Esophagus (tissue), 2 donors: Measurements from ENCODE around the gene DTNBP1. TPM values are rescaled to one million over a fixed set of nuclear protein-coding genes. Genes with fewer than 3 reads are reported as not detected.

Source experiments
- H3K27ac ChIP-seq, 2 donors: one replicate each; pipeline ENCODE4 v1.5.1; 2013; ENCODE audit warnings: low read depth in 2 of 2, mild to moderate bottlenecking in 2 of 2, inconsistent platforms in 1 of 2, low read length in 1 of 2, moderate library complexity in 1 of 2
- H3K27me3 ChIP-seq, 2 donors: one replicate each; pipeline ENCODE4 v1.6.1; 2013; ENCODE audit warnings: low read length in 2 of 2, control low read depth in 1 of 2, mild to moderate bottlenecking in 1 of 2; ENCODE audit not compliant: insufficient read depth in 2 of 2, control insufficient read depth in 1 of 2
- H3K36me3 ChIP-seq, 2 donors: one replicate each; pipeline ENCODE4 v1.6.1; 2013; ENCODE audit warnings: low read length in 1 of 2; ENCODE audit not compliant: control insufficient read depth in 2 of 2, insufficient read depth in 2 of 2
- H3K4me1 ChIP-seq, 2 donors: one replicate each; pipeline ENCODE4 v1.6.1; 2013; ENCODE audit warnings: low read length in 1 of 2; ENCODE audit not compliant: control insufficient read depth in 2 of 2, insufficient read depth in 2 of 2
- H3K4me3 ChIP-seq, 2 donors: one replicate each; pipeline ENCODE4 v1.5.1; 2013; ENCODE audit warnings: low read length in 2 of 2, mild to moderate bottlenecking in 2 of 2, low read depth in 1 of 2, moderate library complexity in 1 of 2
- H3K9me3 ChIP-seq, 2 donors: one replicate each; pipeline ENCODE4 v1.6.1; 2013; ENCODE audit warnings: mild to moderate bottlenecking in 2 of 2, low read depth in 1 of 2, low read length in 1 of 2, moderate library complexity in 1 of 2; ENCODE audit not compliant: control insufficient read depth in 2 of 2, insufficient read depth in 1 of 2
- WGBS, 2 donors: extraction: QIAGEN DNeasy Blood & Tissue Kit; methylation state at CpG; one replicate each; pipeline ENCODE4 v1.1.7; 2013; 5-methylcytosine and 5-hydroxymethylcytosine counted together
- polyA plus RNA-seq, 2 donors: library from polyadenylated mRNA; stranded (reverse); fragments of 200-250 nt; gene quantifications; one replicate each; pipeline ENCODE4 v1.2.3, GENCODE V29; 2013
- donor health status: healthy with polysubstance abuse.
- donor health status: Bipolar disorder and iron deficiency.

The DTNBP1 gene
- polyA plus RNA-seq, 2 donors = 4.2 to 9.6 TPM

- peaks cover 15 to 59% of the 10 kb centered on the region in 2 donors for H3K36me3 ChIP-seq
- no peak overlapping the region for H3K4me3 ChIP-seq
- no peak overlapping the region for H3K27ac ChIP-seq
- peaks cover 0 to 5% of the 10 kb centered on the region in 2 donors for H3K4me1 ChIP-seq
- no peaks in the 10 kb centered on the region for H3K27me3 ChIP-seq
- H3K9me3 ChIP-seq = no peaks in the 10 kb centered on the region
- 97% methylated on average over 29 of the region's 29 CpGs for WGBS, 2 donors
Measured at GRCh38 chr6:15516923-15517560, 145.8 kb downstream of the DTNBP1 start.

GRCh38 chr6:15516378-15516777 lies 146.4 kb downstream of the DTNBP1 start:
- Histone ChIP-seq H3K36me3 (peaks cover 14 to 63% of the 10 kb centered on the region in 2 donors), H3K4me1 (peaks cover 0 to 5% of the 10 kb centered on the region in 2 donors), H3K9me3 (no peaks in the 10 kb centered on the region), H3K4me3 (no peak overlapping the region), H3K27ac (no peak overlapping the region), H3K27me3 (no peaks in the 10 kb centered on the region)
- WGBS, 2 donors = 97 to 98% methylated on average over 13 of the region's 13 CpGs

GRCh38 chr6:15515660-15516375 lies 147.0 kb downstream of the DTNBP1 start:
- Histone ChIP-seq H3K27ac (no peak overlapping the region), H3K9me3 (no peaks in the 10 kb centered on the region), H3K4me1 (peaks cover 0 to 9% of the 10 kb centered on the region in 2 donors), H3K4me3 (no peak overlapping the region), H3K27me3 (no peaks in the 10 kb centered on the region), H3K36me3 (peaks cover 14 to 69% of the 10 kb centered on the region in 2 donors)
- 81 to 87% methylated on average over 18 of the region's 18 CpGs for WGBS, 2 donors

- Histone ChIP-seq H3K36me3 (peaks cover 16 to 69% of the 10 kb centered on the region in 2 donors), H3K27ac (no peak overlapping the region), H3K4me1 (peaks cover 0 to 9% of the 10 kb centered on the region in 2 donors), H3K27me3 (no peaks in the 10 kb centered on the region), H3K4me3 (no peak overlapping the region), H3K9me3 (no peaks in the 10 kb centered on the region)
- WGBS, 2 donors = 94 to 95% methylated on average over 6 of the region's 6 CpGs
Measured at GRCh38 chr6:15515226-15515625, 147.6 kb downstream of the DTNBP1 start.

GRCh38 chr6:15513801-15514711 lies 148.8 kb downstream of the DTNBP1 start:
- Histone ChIP-seq H3K4me1 (peaks cover 0 to 9% of the 10 kb centered on the region in 2 donors), H3K9me3 (no peaks in the 10 kb centered on the region), H3K36me3 (peaks cover 16 to 72% of the 10 kb centered on the region in 2 donors), H3K4me3 (no peak overlapping the region), H3K27ac (peak overlapping the region in 1 of 2 donors; percentile 24), H3K27me3 (no peaks in the 10 kb centered on the region)
- 80 to 81% methylated on average over 21 of the region's 21 CpGs for WGBS, 2 donors

- WGBS, 2 donors = 92 to 93% methylated on average over 34 of the region's 34 CpGs
- Histone ChIP-seq H3K27ac (no peak overlapping the region), H3K4me1 (peaks cover 0 to 9% of the 10 kb centered on the region in 2 donors), H3K9me3 (no peaks in the 10 kb centered on the region), H3K4me3 (no peak overlapping the region), H3K27me3 (no peaks in the 10 kb centered on the region), H3K36me3 (peaks cover 15 to 69% of the 10 kb centered on the region in 2 donors)
Measured at GRCh38 chr6:15513131-15513771, 149.6 kb downstream of the DTNBP1 start.

- Histone ChIP-seq H3K27ac (no peak overlapping the region), H3K9me3 (no peaks in the 10 kb centered on the region), H3K36me3 (peaks cover 16 to 64% of the 10 kb centered on the region in 2 donors), H3K27me3 (no peaks in the 10 kb centered on the region), H3K4me3 (no peak overlapping the region), H3K4me1 (peaks cover 0 to 9% of the 10 kb centered on the region in 2 donors)
- 91 to 96% methylated on average over 9 of the region's 9 CpGs for WGBS, 2 donors
Measured at GRCh38 chr6:15512721-15513120, 150.1 kb downstream of the DTNBP1 start.

GRCh38 chr6:15512126-15512525 lies 150.7 kb downstream of the DTNBP1 start:
- Histone ChIP-seq H3K27ac (no peak overlapping the region), H3K36me3 (peaks cover 16 to 62% of the 10 kb centered on the region in 2 donors), H3K27me3 (no peaks in the 10 kb centered on the region), H3K4me3 (no peak overlapping the region), H3K4me1 (peaks cover 0 to 9% of the 10 kb centered on the region in 2 donors), H3K9me3 (no peaks in the 10 kb centered on the region)
- WGBS, 2 donors = 93 to 94% methylated on average over 18 of the region's 18 CpGs
